ENCODE data around the gene ANXA7.

The ANXA7 gene

DNA sequence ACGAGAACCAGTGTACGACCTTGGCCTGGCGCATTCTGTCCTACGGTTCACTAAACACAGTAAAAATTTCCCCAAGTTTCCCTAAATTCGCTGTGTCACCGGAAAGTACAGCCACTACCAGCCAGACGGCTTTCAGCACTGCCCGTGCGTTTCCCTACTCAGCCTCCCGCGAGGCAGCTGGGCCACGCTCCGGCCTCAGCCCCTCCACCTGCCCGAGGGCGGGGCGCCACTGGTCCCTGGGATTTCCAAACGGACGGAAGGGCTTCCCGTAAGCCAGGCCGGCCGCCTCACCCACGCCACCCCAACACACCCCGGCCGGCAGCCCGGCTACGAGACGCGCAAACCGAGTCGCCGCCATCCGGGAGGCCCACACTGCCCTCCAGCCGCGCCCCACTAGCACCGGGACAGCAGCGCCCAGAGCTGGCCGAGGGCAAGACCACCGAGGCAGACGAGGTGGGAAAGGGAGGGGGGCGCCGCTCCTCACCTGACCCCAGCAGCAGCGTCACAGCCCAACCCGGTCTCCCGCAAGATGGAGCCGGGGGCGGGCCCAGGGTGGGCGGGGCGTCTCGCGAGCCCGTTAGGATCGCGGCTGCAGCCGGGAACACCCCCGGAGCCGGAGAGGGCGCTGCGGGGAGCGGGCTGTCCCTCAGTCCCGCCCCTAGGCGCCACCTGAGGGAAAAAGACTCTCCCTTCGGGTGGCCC, at the start of gene ANXA7:
TSS of gene ANXA7 (minus strand) at position 531 of the 702 bp plus-strand sequence. CDS start 13,202 bp downstream, outside the sequence.
- DNase-seq = no peak

DNA sequence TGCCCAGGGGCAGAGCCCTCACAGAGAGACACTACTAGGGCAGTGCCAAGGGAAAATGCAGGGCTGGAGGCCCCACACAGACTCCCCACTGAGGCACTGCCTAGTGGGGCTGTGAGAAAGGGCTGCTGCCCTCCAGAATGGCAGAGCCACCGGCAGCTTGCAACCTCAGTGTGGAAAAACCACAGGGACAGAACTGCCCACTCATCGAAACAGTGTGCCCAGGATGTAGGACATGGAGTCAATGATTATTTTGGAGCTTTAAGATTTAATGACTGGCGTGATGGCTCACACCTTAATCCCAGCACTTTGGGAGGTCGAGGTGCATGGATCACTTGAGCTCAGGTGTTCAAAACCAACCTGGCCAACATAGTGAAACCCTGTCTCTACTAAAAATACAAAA, 47.0 kb upstream of the ANXA7 start:
- no peak for DNase-seq

DNA sequence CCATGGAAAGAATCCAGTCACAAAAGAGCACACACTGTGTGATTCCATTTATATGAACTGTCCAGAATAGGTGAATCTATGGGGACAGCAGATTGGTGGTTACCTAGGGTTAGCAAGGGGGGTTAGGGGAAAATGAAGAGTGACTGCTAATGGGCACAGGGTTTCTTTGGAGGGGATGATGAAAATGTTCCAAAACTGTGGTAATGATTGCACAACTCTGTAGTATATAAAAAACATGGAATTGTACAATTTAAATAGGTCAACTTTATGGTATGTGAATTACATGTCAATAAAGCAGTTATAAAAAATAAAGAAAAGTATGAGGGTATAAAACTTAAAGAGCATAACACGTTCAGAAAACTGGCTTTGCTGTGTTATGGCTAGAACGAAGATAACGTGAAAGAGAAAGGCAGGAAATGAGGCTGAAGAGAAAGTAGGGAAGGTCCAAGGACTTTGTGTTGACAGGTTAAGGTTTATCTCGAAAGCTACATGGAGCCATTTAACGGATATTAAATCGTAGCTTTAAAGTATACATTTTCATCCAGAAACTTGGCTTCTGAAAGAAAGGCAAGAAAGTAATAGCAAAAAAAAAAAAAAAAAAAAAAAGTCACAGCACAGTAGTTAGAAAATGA, 45.9 kb upstream of the ANXA7 start:
- no peak for DNase-seq

DNA sequence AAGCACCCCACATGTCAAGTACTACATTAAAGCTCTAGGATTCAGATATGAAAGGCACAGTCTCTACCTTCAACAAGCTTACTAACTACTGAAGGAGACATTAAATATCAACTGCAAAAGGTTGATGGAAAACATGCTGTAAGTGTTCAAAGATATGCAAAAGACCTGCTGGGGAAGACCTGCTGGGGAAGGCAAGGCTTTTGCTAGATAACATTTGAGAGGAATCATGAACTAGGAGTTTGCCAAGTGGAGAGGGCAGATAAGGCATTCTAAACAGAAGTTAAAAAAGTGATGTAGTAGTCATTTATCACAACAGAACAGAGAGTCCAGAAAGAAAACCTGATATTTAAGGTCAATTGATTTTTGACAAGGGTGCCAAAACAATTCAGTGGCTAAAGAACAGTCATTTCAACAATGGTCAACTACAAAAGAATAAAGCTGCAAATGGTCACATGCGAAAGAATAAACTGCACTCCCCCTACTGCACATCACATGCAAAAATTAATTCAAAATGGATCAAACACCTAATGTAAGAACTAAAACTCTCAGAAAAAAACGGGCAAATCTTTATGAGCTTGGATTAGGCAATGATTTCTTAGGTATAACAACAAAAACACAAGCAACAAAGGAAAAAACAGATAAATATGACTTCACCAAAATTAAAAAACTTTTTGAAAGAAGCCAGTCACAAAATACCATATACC, 42.5 kb upstream of the ANXA7 start:
- DNase-seq = no peak

DNA sequence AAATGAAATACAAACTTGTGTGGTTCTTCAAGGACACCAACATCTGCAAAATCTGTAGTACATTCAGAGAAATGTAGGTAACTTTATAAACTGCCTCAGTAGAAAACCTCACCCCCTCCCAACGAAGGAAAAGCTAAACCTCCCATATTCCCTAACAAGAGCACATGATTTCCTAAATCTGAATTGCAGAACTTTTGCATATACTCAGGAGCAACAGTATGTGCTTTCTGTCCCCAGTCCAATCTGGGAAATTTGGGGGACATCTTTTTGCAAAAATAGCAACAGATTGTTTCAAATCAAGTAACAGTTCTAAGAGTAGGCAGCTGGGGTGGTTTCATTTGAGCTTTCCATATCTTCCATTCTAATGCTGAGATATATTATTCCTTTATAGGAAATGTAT, 35.3 kb upstream of the ANXA7 start:
- no peak for DNase-seq

DNA sequence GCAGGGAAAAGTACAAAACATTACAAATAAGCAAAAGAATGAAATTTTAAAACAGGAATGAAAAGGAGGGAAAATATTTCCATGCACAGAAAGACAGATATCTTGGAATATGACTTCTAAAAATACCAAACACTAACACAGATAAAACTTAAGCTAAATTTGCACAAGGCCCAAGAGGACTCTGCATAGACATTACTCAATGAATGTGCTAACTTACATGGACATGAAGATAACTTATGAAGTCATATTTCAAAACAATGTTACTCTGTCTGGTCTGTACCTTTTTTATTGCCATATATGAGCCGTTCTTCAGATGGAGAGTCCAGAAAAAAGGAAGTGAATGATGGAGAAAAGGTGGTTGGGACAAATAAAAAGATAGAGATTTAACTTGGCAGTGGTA, 34.5 kb upstream of the ANXA7 start:
- no peak for DNase-seq

DNA sequence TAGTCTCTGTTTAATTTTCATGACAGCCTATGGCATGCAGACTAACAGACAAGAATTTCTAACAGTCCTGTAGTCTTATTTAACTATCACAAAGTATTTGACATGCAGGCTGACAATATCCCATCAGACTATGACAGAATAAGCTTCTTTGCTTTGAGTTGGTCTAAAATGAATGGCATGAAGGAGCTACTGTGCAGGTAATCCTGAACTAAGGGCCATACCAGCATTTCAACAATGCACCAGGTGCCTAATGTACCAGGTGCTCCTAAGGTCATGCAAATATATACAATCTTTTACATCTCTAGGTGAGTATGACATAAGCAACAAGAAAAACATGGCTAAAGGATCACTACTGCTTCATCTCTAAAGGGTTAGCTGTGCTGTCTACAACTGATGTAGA, 33.1 kb upstream of the ANXA7 start:
- DNase-seq = no peak

DNA sequence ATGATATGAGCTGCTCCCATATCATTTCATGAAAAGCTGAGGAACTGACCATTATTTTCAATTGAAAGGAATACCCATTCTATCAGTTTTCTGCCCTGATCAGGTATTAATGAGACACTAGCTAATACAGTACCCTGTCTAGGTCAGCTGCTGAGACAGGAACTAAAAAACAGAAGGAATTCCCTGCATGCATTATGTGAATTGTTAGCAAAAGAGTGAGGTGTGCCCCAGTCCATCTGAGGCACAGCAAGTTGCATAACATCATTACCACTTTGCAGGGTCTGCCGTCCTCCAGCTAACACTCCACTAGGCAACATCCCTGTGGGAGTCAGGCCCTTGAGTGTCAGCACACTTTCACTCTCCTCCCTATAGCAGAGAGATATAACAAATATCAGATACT, 30.6 kb upstream of the ANXA7 start:
- DNase-seq = no peak

DNA sequence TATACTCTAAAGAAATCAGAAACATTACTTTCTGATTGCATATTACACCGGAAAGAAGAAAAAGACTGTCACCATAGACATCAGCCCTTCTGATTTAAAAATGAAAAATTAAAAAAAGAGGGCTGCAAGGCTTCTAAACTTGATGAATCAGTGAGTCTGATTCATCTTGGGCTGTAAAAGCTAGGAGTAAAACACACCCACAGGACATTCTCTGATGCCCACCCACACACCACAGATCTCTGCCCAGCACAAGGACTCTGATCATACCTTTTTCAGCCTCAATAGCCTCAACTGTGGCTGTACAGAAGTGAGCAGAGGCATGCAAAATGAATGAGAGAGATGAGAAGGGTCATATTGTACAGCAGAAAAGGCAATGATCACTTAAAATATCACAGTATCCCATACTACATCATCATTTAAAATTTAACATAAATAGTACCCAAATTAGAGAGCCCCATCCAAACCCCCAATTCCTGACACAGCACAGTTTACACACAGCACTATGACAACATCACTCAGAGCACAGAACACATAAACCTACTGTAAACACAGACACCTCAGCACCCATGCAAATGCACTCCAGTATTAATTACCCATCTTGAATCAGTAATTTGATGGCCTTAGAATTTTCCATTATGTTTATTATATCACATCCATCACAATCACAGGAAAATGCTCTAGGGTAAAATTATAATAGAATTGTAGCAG, 25.9 kb upstream of the ANXA7 start:
- no peak for DNase-seq

DNA sequence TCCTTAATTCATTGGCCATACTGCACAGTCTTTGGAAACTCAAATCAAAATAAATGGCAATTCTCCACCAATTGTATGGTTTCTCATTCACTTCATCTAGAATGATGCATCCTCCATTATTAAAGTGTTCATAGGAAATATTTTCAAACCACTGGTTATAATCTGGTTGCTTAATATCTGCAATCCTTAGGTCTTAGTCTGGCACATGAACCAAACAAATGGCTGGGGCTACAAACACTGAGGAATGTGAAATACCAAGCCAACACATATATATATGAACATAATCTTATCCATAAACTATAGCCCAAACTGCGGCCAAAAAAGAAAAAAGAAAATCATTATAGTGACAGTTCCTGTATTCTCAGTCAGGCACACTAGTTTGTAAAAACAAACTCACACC, 25.2 kb upstream of the ANXA7 start:
- no peak for DNase-seq

DNA sequence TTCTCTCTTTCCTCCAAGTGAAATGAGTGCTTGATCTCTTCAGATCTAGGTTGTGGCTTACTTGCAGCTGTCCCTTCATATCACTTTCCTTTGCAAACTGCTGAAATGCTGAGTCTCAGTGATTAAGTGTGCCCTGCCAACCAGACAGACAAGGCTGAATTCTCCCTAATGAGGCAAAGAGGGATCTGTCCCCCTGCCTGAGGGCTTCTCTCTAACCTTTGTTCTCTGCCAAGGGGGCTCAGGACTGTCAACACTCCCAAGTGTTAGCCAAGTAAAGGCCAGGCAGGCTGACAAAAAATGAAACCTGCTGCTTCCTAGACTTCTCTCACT, 19.6 kb upstream of the ANXA7 start, which contains the start of gene MSS51:
TSS of gene MSS51 (minus strand) at position 24 of the 330 bp plus-strand sequence. CDS start 5,277 bp downstream, outside the sequence.
- no peak for DNase-seq

DNA sequence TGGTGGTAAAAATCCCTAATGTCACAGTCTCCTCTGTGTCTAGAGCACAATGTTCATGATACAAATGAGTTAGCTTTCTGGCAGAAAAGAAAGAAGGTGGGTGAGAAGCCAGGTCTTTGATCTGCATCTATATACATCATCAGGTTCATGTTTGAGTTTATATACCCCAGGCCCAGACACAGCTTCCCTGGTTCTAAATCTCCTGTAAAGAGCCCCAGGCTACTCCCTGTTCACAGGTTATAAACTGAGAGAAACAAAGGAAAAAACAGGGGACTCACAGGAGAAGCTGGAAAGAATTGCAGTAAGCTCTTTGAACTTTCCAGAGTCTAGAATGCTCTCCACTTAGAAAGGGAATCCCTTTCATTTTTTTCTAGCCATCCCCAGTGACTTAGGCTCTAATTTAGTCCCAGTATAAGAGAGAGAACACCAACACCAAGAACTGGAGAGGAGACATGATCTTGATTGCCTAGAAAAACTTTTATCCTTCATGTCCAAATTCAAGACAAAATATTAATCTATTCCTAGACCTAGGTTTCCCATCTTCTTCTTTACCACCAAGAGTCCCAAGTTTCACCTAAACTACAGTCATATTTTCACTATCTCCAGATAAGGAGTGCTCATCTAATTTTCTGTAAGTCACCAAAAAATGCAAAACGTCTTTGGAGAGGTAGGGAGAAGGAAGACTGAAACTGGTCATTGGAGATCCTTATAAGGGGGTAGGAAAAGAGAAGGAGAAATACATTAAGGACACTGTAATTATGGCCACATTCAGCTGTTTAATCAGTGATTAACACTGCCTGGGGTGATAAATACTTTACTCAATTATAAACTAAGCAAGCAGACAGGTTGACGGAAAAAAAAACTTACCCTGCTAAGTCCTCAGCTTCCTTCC, 19.0 kb upstream of the ANXA7 start:
- DNase-seq = no peak

DNA sequence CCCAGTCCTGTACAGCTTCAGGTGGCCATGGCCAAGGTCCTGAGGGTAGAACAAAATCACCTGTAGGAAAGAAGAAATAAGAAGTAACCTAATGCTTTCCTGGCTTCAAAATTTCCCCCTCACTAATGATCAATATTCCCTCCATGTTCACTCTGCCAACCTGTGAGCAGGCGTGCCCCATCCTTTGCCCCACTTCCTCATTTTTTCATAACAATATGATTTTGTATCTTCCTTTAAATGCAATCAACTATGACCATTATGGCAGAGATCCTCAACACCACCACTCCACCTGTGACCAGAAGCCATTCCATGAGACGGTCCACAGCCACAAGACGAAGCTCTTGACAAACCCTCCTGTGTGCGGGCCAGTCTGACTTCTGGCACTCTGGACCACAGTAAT, 12.5 kb upstream of the ANXA7 start:
- DNase-seq = no peak

DNA sequence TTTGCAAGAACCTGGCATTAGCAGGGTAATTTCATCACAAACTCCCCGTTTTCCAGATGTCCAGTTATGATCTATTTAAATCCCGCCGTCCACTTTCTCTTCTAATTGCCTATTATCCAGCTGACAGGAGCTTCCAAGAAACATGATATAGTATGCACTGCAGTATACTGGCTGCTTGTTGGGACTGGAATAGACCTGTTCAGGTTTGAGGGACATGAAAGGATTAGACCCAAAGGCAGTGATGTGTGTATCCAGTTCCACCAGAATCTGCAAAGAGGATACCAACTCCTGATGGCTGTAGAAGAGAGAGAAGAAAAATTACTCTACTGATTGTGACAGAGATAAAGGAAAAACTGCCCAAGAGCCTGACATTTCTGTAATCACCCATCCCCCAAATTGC, 10.6 kb upstream of the ANXA7 start:
- DNase-seq = no peak

DNA sequence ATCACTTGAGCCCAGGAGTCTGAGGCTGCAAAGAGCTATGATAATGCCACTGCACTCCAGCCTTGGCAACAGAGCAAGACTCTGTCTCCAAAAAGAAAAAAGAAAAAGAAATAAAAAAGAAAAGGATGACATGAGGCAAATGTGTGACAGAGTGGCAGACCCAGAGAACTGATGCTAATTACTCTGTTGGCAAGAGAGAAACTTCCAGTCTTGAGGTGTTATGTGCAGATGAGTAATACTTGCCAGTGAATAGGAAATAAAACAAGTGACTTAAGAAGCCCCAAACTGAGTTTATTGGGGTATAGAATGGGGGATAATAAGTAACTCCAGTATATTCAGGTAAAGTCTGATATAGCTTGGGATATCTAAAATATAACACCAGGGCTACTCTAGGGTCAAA, 9.5 kb upstream of the ANXA7 start:
- no peak for DNase-seq

DNA sequence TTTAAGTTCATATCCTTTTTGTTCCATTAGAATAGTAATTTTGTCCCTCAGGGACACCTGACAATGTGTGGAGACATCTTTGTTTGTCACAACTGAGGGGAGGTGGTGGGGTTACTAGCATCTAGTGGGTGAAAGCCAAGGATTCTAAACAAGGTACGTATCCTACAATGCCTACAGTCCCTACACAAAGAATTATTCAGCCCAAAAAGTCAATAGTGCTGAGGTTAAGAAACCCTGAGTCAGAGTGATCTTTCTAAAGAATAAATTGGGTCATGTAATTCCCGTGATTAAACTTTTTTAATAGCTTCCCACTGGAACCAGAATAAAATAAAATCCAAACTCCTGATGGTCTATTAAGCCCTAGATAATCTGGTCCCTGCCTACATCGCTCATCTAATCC, 2.7 kb upstream of the ANXA7 start:
- DNase-seq = no peak

DNA sequence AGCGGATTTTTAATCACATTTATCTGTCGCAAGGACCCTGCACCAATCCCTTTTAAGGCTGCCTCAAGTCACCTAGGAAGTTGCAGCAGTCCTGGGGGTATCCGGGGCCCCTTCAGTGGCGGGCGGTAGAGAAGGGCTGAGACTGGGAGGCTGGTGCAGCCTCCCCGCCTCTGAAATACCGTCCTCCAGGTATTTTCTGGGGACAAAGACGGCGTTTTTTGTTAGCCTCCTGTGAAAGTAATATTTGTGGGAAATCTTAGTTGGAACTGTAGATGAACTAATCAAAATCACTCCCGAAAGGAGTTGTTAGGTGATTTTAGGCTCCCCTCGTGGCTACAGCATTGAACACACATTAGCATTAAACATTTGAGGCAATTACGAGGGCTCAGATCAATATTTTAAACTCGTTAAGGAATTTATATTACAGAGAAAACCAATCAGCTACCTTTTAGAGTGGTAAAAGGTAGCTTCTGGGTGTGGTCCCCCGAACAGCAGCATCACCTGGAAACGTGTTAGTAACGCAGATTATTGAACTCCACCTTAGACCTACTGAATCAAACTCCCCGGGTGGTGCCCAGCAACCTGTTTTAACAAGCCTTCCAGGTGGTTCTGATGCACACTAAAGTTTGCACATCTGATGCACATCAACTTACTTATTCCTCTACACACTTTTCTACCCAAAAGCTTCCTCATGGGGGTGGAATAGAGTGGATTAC, 530 bp upstream of the ANXA7 start:
- no peak for DNase-seq

DNA sequence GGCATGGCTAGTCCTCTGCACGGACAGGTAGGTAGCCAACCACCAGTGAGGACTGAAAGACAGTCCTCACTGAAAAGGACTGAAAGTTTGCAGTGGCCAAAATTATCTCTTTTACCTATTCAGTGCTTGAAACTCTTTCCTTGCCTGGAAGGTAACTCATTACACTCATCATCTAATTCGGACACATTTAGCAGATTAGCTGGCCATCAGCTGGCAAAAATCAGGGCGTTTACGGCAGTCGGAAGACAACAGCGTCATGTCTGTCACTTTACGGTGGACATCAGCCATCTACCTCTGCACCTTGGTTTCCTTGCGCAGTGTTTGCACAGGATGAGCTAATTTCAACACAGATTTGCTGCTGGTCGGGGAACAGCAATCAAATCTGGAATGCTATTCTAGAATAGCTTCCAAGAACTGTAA, 740 bp downstream of the ANXA7 start:
- DNase-seq = peak; percentile 36

DNA sequence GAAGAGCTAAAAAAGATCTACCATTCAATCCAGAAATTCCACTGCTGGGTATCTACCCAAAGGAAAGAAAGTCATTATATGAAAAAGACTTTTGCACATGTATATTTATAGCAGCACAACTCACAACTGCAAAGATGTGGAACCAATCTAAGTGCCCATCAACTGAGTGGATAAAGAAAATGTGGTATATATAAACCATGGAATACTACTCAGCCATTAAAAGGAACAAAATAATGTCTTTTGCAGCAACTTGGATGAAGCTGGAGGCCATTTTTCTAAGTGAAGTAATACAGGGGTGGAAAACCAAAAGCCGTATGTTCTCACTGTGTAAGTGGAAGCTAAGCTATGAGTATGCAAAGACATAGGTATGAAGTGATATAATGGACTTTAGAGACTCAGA, 3.0 kb downstream of the ANXA7 start:
- no peak for DNase-seq

DNA sequence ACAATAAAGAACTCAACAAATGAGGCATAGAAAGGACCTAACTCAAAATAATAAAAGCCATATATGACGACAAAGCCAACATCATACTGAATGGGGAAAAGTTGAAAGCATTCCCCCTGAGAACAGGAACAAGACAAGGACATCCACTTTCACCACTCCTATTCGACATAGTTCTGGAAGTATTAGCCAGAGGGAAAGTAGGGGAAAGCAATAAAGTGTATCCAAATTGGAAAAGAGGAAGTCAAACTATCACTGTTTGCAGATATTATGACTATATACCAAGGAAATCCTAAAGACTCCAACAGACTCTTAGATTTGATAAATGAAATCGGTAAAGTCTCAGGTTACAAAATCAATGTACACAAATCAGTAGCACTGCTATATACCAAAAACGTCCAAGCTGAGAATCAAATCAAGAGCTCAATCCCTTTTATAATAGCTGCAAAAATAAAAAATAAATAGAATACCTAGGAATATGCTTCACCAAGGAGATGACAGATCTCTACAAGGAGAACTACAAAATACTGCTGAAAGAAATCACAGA, 4.8 kb downstream of the ANXA7 start:
- DNase-seq = no peak

DNA sequence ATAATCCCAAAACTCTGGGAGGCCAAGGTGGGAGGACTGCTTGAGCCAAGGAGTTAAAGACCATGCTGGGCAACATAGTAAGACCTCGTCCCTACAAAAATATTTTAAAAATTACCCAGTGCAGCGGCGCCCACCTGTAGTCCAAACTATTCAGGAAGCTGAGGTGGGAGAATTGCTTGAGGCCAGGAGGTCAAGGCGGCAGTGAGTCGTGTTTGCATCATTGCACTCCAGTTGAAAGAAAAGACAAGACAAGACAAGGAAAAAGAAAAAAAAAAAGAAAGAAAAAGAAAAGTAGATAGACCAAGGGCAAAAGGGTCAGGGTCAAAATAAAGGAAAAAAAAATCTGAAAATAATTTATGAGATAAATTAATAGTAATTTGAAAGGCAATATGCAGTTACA, 5.8 kb downstream of the ANXA7 start:
- DNase-seq = no peak

DNA sequence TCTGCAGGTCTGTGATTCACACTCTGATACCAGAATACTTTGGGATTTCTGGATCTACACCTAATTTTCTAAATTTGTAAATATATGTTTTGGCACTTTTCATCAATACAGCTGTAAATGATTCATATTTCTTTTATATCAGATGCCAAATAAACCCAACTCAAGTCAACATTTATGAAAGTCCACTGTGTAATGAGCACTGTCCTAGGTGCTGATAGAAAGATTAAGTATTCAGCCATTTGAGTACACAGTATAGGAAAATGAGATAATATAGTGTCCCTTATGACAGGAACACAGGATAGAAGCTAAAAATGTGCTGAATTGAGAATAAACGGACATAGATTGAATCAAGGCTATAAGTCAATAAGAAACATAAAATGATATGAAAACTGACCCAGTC, 6.4 kb downstream of the ANXA7 start:
- DNase-seq = no peak

Measured in NCI-H2029 treated with DMSO at 0.1 percent for 48 hours (cell line).